Stimulated activated CD8-positive, alpha-beta memory T cell treated with anti-CD3 and anti-CD28 coated beads, Interleukin-2, amount 100 ng/mL, for 1 hour (primary cell): ENCODE results near the gene PTPN21.

Experiments
- DNase-seq, 2 donors: peaks; one replicate each; pipeline ENCODE4 v3.0.0-alpha.2; 2020; ENCODE audit warnings: low read depth in 2 of 2

Gene PTPN21

DNA sequence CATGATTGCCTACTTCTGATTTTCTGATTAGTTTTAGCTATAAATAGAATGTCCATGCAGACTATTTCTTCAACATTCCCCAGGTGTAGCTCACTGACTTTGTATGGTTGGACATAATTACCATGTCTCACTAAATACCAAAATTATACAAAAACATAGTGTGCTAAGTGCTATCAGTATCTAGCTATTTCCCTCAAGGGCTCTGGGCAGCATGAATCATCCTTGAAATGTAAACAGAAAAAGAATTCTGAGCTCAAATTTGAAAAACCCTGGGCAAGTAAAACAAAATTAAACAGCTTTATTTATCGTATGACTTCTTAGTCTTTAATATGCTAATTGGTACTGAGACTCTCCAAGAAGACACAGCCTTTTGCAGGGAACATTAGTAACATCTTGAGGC, 86.4 kb downstream of the PTPN21 start:
- no peak for DNase-seq

DNA sequence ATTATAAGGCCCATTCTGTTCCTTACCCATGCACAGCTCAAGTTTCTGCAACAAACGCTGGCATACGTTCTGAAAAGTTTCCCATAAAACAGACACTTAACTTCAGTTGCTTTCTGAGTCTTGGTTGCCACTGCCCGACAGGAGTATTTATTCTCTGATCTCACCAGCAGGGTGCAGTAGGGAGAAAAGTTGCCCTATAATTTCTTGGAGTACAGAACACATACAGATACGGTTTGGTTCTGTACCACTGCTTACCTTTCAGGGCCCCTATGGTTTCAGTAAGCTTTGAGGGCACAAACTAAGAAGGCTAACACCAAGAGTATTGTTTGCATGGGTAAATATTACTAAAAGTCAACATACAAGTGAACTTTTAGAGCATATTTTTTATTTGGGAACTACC, 91.5 kb downstream of the PTPN21 start:
- DNase-seq: no peak

DNA sequence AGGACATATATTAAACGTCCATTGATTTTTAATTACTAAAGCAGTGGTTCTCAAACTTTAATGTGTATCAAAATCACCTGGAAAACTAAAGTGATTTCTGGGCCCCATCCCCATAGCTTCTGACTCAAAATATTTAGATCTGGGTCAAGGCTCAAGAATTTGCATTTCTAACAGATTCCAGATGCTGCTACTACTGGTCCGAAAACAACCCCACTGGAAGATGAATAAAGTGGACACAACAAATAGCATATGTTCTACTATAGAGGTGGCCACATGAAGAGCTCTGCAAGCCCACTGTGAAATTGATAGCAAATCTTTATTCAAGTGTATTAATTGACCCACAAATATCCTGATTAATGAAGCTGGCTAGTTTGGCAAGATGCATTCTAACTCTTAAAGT, 99.9 kb downstream of the PTPN21 start:
- DNase-seq: no peak

DNA sequence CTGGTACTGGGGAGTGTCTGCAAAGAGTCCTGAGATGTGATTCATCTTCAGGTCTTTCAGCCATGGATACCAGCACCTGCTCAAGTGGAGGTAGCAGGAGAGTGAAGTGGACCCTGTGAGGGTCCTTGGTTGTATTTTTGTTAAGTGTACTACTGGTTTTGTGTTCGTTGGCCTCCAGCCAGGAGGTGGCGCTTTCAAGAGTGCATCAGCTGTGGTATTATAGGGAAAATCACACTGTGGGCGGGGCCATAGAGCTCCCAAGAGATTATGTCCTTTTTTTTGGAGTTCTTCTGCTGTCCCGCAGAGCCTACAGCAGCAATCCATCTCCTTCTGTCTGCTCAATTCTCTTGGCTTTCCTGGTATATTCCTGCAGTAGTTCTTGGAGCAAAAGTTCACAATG, 102.6 kb downstream of the PTPN21 start:
- DNase-seq: no peak

DNA sequence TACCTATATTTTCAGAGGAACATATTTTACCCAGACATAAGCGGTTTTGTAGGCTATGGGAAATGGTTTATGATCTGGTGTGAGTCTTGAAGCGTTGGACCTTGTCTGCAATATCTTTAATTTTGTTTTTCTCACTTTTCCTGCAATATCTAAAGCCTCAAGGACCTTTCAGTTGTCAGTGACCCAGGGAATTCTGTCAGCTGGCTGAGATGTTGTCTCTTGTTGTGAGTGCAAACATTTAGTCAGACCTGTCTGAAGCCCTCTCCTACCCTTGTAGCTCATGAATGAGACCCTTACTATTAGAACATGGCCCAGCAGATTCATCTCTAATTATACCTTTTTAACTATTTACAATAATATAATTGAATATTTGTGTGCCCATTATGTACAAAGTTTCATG, 115.7 kb downstream of the PTPN21 start:
- no peak for DNase-seq

DNA sequence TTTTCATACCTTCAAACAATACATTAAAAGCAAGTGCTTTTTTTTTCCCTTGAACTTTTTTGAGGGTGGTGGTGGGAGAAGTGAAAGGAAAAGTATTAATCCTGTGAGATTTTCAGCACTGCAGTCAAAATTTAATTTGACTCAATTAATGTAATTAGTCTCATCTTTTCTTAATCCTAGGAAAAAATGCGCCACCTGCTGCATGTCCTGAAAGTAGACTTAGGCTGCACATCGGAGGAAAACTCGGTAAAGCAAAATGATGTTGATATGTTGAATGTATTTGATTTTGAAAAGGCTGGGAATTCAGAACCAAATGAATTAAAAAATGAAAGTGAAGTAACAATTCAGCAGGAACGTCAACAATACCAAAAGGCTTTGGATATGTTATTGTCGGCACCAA, 117.1 kb downstream of the PTPN21 start:
- DNase-seq: no peak

DNA sequence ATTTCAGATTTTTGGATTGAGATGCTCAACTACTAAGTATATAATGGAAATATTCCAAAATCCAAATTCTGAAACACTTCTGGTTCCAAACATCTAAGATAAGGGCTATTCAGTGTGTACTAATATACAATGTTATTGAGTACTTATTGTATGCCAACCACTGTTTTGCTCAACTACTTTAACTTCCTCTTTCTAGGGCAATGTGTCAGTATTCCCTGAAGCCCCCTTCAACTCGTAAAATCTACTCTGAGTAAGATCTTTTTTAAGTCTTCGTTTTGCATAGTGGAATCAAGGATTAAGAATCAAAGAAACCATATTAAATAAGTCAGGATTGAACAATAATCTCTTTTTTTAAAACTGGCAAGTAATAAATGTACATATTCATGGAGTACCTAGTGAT, 123.8 kb downstream of the PTPN21 start:
- no peak for DNase-seq

DNA sequence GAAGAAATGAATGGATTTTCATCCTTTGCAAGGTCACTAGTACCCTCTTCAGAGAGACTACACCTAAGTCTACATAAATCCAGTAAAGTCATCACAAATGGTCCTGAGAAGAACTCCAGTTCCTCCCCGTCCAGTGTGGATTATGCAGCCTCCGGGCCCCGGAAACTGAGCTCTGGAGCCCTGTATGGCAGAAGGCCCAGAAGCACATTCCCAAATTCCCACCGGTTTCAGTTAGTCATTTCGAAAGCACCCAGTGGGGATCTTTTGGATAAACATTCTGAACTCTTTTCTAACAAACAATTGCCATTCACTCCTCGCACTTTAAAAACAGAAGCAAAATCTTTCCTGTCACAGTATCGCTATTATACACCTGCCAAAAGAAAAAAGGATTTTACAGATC, 128.5 kb downstream of the PTPN21 start:
- DNase-seq: no peak

DNA sequence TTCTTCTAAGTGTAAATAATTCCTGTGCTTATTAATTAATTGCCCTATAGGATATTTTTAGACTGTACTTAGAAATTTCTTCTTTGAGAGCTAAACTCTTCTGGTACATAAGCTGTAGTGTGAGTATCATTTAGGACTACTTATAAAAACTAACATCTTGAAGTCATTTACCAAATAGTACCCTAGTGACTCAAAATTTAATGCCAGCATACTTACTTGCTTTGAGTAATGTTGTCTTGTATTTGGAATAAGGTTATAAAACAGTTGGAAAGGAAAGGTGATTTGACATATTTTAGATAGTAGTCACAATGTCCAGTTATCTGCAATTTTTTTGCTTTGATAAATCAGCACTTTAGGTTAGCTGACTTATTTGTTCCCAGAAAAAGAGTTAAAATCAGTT, 130.2 kb downstream of the PTPN21 start:
- no peak for DNase-seq

DNA sequence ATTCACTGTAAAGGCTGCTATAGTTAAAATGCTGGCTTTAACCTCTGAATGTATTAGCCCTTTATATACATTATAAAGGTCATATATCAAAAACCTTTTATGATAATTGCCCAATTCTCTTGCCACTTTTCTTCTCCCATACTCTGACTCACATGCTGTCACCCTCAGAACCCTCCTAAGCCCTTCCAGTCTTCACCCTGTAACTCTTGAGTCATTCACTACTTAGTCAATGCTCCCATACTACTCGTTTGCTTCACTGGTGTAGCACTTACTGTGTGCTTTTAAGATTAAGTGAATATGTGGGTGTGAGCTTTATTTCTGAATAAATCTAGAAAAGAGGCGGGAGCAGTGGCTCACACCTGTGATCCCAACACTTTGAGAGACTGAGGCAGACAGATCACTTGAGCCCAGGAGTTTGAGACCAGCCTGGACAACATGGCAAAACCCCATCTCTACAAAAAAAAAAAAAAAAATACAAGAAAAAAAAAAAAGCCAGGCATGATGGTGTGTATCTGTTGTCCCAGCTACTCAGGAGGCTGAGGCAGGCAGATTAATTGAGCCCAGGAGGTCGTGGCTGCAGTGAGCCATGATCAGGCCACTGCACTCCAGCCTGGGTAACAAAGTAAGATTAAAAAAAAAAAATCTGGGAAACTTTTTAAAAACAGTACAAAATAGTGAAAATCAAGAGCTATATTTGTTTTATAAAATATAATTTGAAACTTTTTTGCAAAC, 131.7 kb downstream of the PTPN21 start:
- no peak for DNase-seq

DNA sequence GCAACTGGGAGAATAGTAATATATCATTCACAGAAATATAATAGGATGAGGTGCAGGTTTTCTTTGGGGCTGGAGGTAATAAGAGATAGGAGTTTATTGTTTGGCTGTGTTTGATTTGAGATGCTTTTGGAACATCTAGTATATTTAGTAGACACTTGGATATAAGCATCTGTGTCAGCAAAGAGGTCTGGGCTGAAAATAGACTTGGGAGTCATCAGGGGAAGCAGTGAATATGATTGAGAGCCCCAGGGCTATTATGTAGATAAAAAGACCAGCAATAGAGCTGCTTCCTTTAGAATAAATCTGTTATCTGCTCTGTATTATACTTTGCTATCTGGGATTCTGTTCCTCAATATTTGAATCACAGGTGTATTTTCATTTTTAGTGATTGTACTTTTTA, 132.8 kb downstream of the PTPN21 start:
- no peak for DNase-seq

DNA sequence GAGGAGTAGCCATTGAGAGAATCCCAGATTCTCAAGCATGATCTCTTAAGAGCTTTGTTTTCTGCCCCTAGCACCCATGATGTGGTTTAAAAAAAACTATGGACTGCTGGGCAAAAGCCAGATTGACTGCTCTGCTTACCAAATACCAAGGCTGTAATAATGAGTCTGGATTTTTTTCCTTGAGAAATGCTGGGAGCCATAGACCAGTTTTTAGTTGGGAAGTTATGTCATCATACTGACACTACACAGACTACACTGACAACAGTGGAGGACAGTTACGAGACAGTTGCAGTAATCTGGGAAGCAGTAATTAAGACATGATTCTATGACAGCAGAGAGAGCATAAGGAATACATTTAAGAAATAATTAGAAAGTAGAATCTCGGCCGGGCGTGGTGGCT, 133.5 kb downstream of the PTPN21 start:
- no peak for DNase-seq

DNA sequence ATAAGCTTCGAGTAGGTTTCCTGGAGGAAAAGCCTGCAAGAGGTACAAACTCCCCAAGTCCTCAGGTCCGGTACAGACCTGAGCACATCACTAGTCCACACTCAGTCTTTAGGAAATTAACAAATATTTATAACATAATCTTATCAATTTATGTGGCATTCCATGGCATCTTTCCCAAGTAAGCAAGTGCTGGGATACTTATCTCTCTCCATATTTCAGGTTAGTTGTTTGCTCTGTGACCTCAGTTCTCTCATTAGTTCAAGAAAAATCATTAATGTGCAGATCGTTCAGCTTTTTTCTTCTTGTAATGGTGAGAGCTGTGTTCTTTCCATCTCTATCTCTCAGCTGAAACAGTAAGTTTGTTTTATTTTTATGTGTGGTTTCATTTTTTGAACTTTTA, 134.6 kb downstream of the PTPN21 start:
- DNase-seq: no peak

DNA sequence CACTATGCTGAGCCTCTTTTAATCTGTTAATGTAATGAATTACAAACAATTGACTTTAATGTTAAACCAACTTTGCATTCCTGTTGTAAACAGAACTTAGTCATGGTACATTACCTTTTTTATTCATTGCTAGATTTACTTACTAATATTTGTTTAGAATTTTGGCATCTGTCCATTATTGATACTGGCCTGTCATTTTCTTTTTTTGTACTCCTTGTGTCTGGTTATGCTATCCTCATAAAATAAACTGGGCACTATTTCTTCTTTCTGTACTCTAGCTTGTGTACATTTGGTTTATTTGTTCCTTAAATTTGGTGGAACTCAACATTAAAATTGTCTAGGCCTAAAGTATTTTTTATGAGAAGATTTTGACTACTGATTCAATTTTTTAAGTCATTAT, 137.2 kb downstream of the PTPN21 start:
- no peak for DNase-seq
